Heart right ventricle (tissue), 16 donors: ENCODE measurements around the gene DOCK3. TPM values are rescaled to one million over a fixed set of nuclear protein-coding genes. Genes with fewer than 3 reads are reported as not detected.

Experiments
- ATAC-seq, 8 donors: fragments of 200-7000 bp; cut with Tn5 transposase; one replicate each; pipeline ENCODE4 v1.9.1; 2020; ENCODE audit warnings: mild to moderate bottlenecking in 8 of 8, moderate library complexity in 8 of 8, moderate number of reproducible peaks in 1 of 8
- DNase-seq, 2 donors: peaks; one replicate each; pipeline ENCODE4 v3.0.0-alpha.2; 2020
- H3K27ac ChIP-seq, 10 donors: fragments of 200-600 bp; sonication (generic) in 2 of 10; one replicate each; pipeline versions ENCODE4 v1.5.0 to v1.8.0; 2020 to 2022; ENCODE audit warnings: mild to moderate bottlenecking in 3 of 10
- H3K27me3 ChIP-seq, 7 donors: fragments of 200-600 bp; one replicate each; pipeline ENCODE4 v1.8.0; 2021 to 2022; ENCODE audit warnings: mild to moderate bottlenecking in 2 of 7
- H3K36me3 ChIP-seq, 9 donors: fragments of 200-600 bp; sonication (generic) in 1 of 9; one replicate each; pipeline versions ENCODE4 v1.5.0 to v1.8.0; 2020 to 2022; ENCODE audit warnings: mild to moderate bottlenecking in 2 of 9
- H3K4me1 ChIP-seq, 9 donors: fragments of 200-600 bp; sonication (generic) in 1 of 9; one replicate each; pipeline versions ENCODE4 v1.5.0 to v1.8.0; 2020 to 2022; ENCODE audit warnings: mild to moderate bottlenecking in 4 of 9
- H3K4me3 ChIP-seq, 10 donors: fragments of 200-600 bp; sonication (generic) in 2 of 10; one replicate each; pipeline versions ENCODE4 v1.5.0 to v1.8.0; 2020 to 2022; ENCODE audit warnings: mild to moderate bottlenecking in 7 of 10, moderate library complexity in 2 of 10
- H3K9me3 ChIP-seq, 11 donors: fragments of 200-600 bp in 10 of 11; sonication (generic) in 2 of 11; one replicate each; pipeline versions ENCODE4 v1.5.0 to v1.8.0; 2013 to 2022; ENCODE audit warnings: mild to moderate bottlenecking in 2 of 11, control low read depth in 1 of 11, moderate library complexity in 1 of 11
- CTCF ChIP-seq, 9 donors: fragments of 200-600 bp; sonication (generic) in 2 of 9; IDR thresholded peaks; one replicate each; pipeline versions ENCODE4 v1.5.0 to v1.8.0; 2021 to 2022; ENCODE audit warnings: antibody characterized with exemption in 9 of 9, mild to moderate bottlenecking in 5 of 9, moderate library complexity in 1 of 9
- WGBS, 2 donors: extraction: QIAGEN DNeasy Blood & Tissue Kit; methylation state at CpG; one replicate each; pipeline ENCODE4 v1.1.7; 2013; ENCODE audit warnings: inconsistent platforms in 1 of 2; 5-methylcytosine and 5-hydroxymethylcytosine counted together
- intact Hi-C, 10 donors: fragments of 100-400 bp; cut with DNase I; formaldehyde crosslinking; loops; one replicate each; pipeline versions ENCODE4 v1.11.1 to v1.14.2; 2022
- polyA plus RNA-seq, 2 donors: library from polyadenylated mRNA; stranded (reverse); fragments of 200-250 nt; gene quantifications; one replicate each; pipeline ENCODE4 v1.2.3, GENCODE V29; 2013
- total RNA-seq, 10 donors: library from RNA; stranded (reverse); fragmentation: NEBNext Ultra II Directional in 3 of 10; extraction: Animal tissue kit (Norgen Biotek cat#: 25700) in 3 of 10; gene quantifications; one replicate each; pipeline versions ENCODE4 v1.2.1 to v1.2.4, GENCODE V29; 2021 to 2023
- donor health status: Arrhythmogenic right ventricular cardiomyopathy.
- donor health status: ischemic (EF 13 %, LVEDD 7.1; RV severe dilation, severe dysfunction).
- donor health status: healthy with polysubstance abuse.
- donor health status: DM: no; HTN: yes; CAD: no.
- donor health status: DM: no; HTN: no; CAD: no.
- donor health status: ischemic (EF 25% LVEDD 6.9; RV normal size, moderate dysfunction).
- donor health status: ischemic (EF 25% LVEDD 5.7; RV mildly dilated, moderate dysfunction).
- donor health status: healthy.
- donor health status: DM: yes; HTN: yes; CAD: no.
- donor health status: Ischemic cardiomyopathy.
- donor health status: ischemic (EF 35%, LVEDD 5.7; RV mildly dilated, moderate dysfunction).
- donor health status: nonischemic (EF 11% LVEDD 7.7; RV severe dilation, severe dysfunction).
- donor health status: DM: yes; HTN: yes; CAD: no.
- donor health status: PGD.
- donor health status: ischemic (EF 29% LVEDD 5.4; RV normal size, mild dysfunction).
- donor health status: nonischemic (EF 23%, LVEDD 6.1; RV moderate dilation, normal function).

DOCK3 gene
- total and polyA plus RNA-seq, 12 donors: 1.2 to 6.6 (median 4.7) TPM

- H3K27ac ChIP-seq: no peak overlapping the region
- no peaks in the 10 kb centered on the region for H3K4me1 ChIP-seq
- no peaks in the 10 kb centered on the region for H3K36me3 ChIP-seq
- TF ChIP-seq CTCF (IDR thresholded peaks at IDR 0.05): no peak
- H3K4me3 ChIP-seq: no peak overlapping the region
- intact Hi-C loops: no loop called here
- H3K9me3 ChIP-seq: peaks cover 0 to 23% (median 7%) of the 10 kb centered on the region in 11 donors
- 89% methylated on average over 1 of the region's 1 CpG for WGBS, 2 donors
- H3K27me3 ChIP-seq: no peaks in the 10 kb centered on the region
- ATAC-seq: no peak
- DNase-seq: no peak
Measured at GRCh38 chr3:50737193-50737905, 62.6 kb downstream of the DOCK3 start.

GRCh38 chr3:50737906-50738598 is 63.3 kb downstream of the DOCK3 start:
- no peaks in the 10 kb centered on the region for H3K4me1 ChIP-seq
- H3K27me3 ChIP-seq: no peaks in the 10 kb centered on the region
- peaks cover 0 to 23% (median 7%) of the 10 kb centered on the region in 11 donors for H3K9me3 ChIP-seq
- no peak for TF ChIP-seq CTCF (IDR thresholded peaks at IDR 0.05)
- no peaks in the 10 kb centered on the region for H3K36me3 ChIP-seq
- intact Hi-C loops: no loop called here
- no peak overlapping the region for H3K27ac ChIP-seq
- ATAC-seq: no peak
- WGBS, 2 donors: 74 to 84% methylated on average over 6 of the region's 6 CpGs
- DNase-seq: no peak
- H3K4me3 ChIP-seq: no peak overlapping the region

GRCh38 chr3:50743643-50744042 is 68.9 kb downstream of the DOCK3 start:
- intact Hi-C loops: no loop called here
- 66 to 75% methylated on average over 1 of the region's 1 CpG for WGBS, 2 donors

GRCh38 chr3:50749822-50750221 is 75.1 kb downstream of the DOCK3 start:
- H3K27ac ChIP-seq: no peak overlapping the region
- no peaks in the 10 kb centered on the region for H3K36me3 ChIP-seq
- no peaks in the 10 kb centered on the region for H3K27me3 ChIP-seq
- no peaks in the 10 kb centered on the region for H3K4me1 ChIP-seq
- H3K4me3 ChIP-seq: no peak overlapping the region
- peaks cover 0 to 5% (median 0%) of the 10 kb centered on the region in 11 donors for H3K9me3 ChIP-seq
- WGBS, 2 donors: 54% methylated on average over 5 of the region's 5 CpGs
- no peak for TF ChIP-seq CTCF (IDR thresholded peaks at IDR 0.05)
- DNase-seq (no peak), ATAC-seq (no peak)
- intact Hi-C loops: no loop called here

More at GRCh38 chr3:50743643-50744042, 68.9 kb downstream of the DOCK3 start:
- Histone ChIP-seq H3K4me3 (no peak overlapping the region), H3K4me1 (no peaks in the 10 kb centered on the region), H3K27me3 (no peaks in the 10 kb centered on the region), H3K27ac (no peak overlapping the region), H3K36me3 (no peaks in the 10 kb centered on the region), H3K9me3 (peaks cover 0 to 3% (median 0%) of the 10 kb centered on the region in 11 donors)
- DNase-seq (no peak), ATAC-seq (no peak)
- no peak for TF ChIP-seq CTCF (IDR thresholded peaks at IDR 0.05)
